D721Med (cell line): ENCODE measurements around the gene MCF2L2.
A peak's percentile ranks its signal among the peaks of the same experiment; 100 is the strongest.

Source experiments
- DNase-seq: peaks from one replicate; pipeline ENCODE4 v3.0.0; 2011; ENCODE audit warnings: low spot score; ENCODE audit not compliant: insufficient read length
- FAIRE-seq: peaks from 2 replicates; lab custom pipeline; 2011; peaks lifted over from hg19 to GRCh38; lab: Jason Lieb, UNC
- CTCF ChIP-seq: IDR thresholded peaks from 2 replicates; pipeline ENCODE4 v1.5.1; 2012; ENCODE audit warnings: mild to moderate bottlenecking, control low read depth; ENCODE audit not compliant: insufficient read depth; ENCODE audit errors: missing control alignments

MCF2L2 gene

GRCh38 chr3:183189641-183190040 lies 238.8 kb downstream of the MCF2L2 start:
- no peak for FAIRE-seq
- no peak for TF ChIP-seq CTCF
- no peak for DNase-seq

GRCh38 chr3:183188895-183189462 lies 239.4 kb downstream of the MCF2L2 start:
- TF ChIP-seq CTCF: peak; percentile 27
- DNase-seq (no peak), FAIRE-seq (no peak)

GRCh38 chr3:183185696-183186095 lies 242.7 kb downstream of the MCF2L2 start:
- no peak for TF ChIP-seq CTCF
- no peak for FAIRE-seq
- no peak for DNase-seq

GRCh38 chr3:183182732-183183610 lies 245.4 kb downstream of the MCF2L2 start:
- TF ChIP-seq CTCF: no peak
- DNase-seq (no peak), FAIRE-seq (no peak)

DNA sequence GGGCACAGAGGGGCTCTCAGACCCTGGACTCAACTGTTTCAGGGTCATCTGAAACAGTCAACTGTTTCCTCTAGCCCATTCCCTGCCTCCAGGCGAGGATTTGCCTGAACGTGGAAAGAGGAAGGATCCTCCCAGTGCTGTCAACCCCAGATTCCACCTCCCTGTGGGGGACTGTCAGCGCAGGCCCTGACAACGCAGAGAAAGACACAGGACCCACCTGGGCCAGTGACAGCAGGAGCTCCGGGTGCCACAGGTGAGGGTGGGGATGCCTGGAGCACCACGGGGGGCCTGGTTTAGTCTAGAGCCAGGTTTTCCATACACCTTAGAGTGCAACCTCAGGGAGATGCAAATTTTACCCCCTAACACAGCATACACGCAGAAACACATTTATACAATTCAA lies 246.3 kb downstream of the MCF2L2 start:
- no peak for TF ChIP-seq CTCF
- no peak for FAIRE-seq
- DNase-seq: no peak

GRCh38 chr3:183181606-183182005 lies 246.8 kb downstream of the MCF2L2 start:
- no peak for TF ChIP-seq CTCF
- no peak for FAIRE-seq

More at GRCh38 chr3:183181606-183182005, 246.8 kb downstream of the MCF2L2 start:
- DNase-seq: no peak
